ENCODE data around the gene UMOD.

Gene UMOD

DNA sequence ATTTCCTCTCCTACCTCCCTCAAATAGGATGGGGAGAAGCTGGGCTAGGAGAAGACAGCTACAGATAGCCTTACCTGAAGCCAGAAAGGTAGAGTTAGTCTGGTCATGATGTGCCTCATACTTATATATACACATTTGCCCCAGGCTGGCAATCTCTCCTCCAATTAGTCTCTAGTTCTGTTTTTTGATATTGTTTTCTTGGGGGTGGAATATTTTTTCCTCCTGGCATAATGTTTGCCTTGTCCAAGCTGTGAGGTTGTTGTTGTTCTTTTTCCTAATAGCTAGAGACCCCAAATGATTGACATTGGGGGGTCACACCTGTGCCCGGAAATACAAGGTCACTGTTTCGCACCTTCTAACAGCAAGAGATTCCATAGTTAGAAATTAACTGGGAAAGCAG lies at the start of gene UMOD:
Gene UMOD, minus strand, starts transcription at position 101 of the 400 bp plus-strand sequence. CDS start 1,978 bp downstream, outside the sequence.
- H3K9me3 ChIP-seq (ENCODE audit: insufficient read depth, low read length), result no peaks in the 10 kb centered on the region
- H2AFZ ChIP-seq (ENCODE audit: low read depth, low read length, severe bottlenecking), result no peak within 1 kb of the TSS
- no peak within 1 kb of the TSS for H3K9ac ChIP-seq (ENCODE audit: low read length)
- no peaks in the 10 kb centered on the region for H3K79me2 ChIP-seq (ENCODE audit: insufficient read depth, low read length)
- H3K4me3 ChIP-seq (ENCODE audit: insufficient read depth, low read length, poor library complexity, severe bottlenecking), result no peak within 1 kb of the TSS
- H3K27ac ChIP-seq (ENCODE audit: low read depth, low read length), result no peak within 1 kb of the TSS
- H3F3A ChIP-seq (ENCODE audit: insufficient read depth), result no peaks in the 10 kb centered on the region
- H3K9me2 ChIP-seq (replicated peaks; ENCODE audit: insufficient read depth, low read length), result no peaks in the 10 kb centered on the region
- H3K4me2 ChIP-seq (ENCODE audit: low read depth, low read length, poor library complexity, severe bottlenecking), result no peak within 1 kb of the TSS
- no peak for TF ChIP-seq EZH2phosphoT487 (conservative IDR thresholded peaks at IDR 0.05; ENCODE audit: low read length)
- TF ChIP-seq, protein P1, sequence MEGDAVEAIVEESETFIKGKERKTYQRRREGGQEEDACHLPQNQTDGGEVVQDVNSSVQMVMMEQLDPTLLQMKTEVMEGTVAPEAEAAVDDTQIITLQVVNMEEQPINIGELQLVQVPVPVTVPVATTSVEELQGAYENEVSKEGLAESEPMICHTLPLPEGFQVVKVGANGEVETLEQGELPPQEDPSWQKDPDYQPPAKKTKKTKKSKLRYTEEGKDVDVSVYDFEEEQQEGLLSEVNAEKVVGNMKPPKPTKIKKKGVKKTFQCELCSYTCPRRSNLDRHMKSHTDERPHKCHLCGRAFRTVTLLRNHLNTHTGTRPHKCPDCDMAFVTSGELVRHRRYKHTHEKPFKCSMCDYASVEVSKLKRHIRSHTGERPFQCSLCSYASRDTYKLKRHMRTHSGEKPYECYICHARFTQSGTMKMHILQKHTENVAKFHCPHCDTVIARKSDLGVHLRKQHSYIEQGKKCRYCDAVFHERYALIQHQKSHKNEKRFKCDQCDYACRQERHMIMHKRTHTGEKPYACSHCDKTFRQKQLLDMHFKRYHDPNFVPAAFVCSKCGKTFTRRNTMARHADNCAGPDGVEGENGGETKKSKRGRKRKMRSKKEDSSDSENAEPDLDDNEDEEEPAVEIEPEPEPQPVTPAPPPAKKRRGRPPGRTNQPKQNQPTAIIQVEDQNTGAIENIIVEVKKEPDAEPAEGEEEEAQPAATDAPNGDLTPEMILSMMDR (IDR thresholded peaks at IDR 0.05; ENCODE audit: insufficient read depth, low read length, poor library complexity, severe bottlenecking), result no peak
- no peaks in the 10 kb centered on the region for H3K36me3 ChIP-seq (ENCODE audit: low read length)
- no peaks in the 10 kb centered on the region for H3K27me3 ChIP-seq (ENCODE audit: low read length)
- no peaks in the 10 kb centered on the region for H4K20me1 ChIP-seq (ENCODE audit: low read depth, low read length)

DNA sequence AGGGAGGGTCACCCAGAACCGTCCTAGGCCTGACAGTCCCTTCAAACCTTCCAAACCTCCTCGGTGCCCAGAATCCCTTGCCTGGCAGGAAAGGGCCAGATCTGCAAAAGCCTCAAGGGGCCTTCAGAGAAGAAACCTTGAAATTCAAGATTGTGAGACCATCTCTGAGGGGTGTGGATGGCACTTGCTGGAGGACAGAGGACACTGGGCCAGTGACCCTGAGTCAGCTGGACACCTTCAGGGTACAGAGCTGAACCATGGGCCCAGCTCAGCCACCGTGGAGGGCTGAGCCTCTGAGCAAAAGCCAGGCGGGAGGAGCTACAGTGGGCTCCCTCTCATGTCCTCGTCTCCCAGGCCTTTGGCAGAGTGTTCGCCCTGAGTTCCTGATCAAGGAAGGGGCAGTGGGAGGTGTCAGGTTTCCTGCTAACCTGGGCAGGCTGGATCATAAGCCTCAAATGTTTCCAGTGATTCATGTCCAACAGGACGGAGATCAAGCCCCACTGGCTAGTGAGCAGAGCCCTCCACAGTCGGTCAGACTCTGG lies 49.0 kb upstream of the UMOD start:
- H4K20me1 ChIP-seq (ENCODE audit: low read depth, low read length), result no peaks in the 10 kb centered on the region
- H3K9me3 ChIP-seq (ENCODE audit: insufficient read depth, low read length), result no peaks in the 10 kb centered on the region
- H3K36me3 ChIP-seq (ENCODE audit: low read length), result no peaks in the 10 kb centered on the region
- no peak overlapping the region for H3K27ac ChIP-seq (ENCODE audit: low read depth, low read length)
- no peaks in the 10 kb centered on the region for H3K9me2 ChIP-seq (replicated peaks; ENCODE audit: insufficient read depth, low read length)
- no peak overlapping the region for H3K9ac ChIP-seq (ENCODE audit: low read length)
- no peak overlapping the region for H3K4me3 ChIP-seq (ENCODE audit: insufficient read depth, low read length, poor library complexity, severe bottlenecking)
- H3K79me2 ChIP-seq (ENCODE audit: insufficient read depth, low read length), result no peaks in the 10 kb centered on the region
- H3K27me3 ChIP-seq (ENCODE audit: low read length), result 0 out of 2 replicates have a peak, but pooled peaks cover 2% of the 10 kb centered on the region
- no peak for TF ChIP-seq EZH2phosphoT487 (conservative IDR thresholded peaks at IDR 0.05; ENCODE audit: low read length)
- TF ChIP-seq, protein P1 (IDR thresholded peaks at IDR 0.05; ENCODE audit: insufficient read depth, low read length, poor library complexity, severe bottlenecking), result no peak
- H2AFZ ChIP-seq (ENCODE audit: low read depth, low read length, severe bottlenecking), result no peak overlapping the region
- no peaks in the 10 kb centered on the region for H3F3A ChIP-seq (ENCODE audit: insufficient read depth)
- no peak overlapping the region for H3K4me2 ChIP-seq (ENCODE audit: low read depth, low read length, poor library complexity, severe bottlenecking)

DNA sequence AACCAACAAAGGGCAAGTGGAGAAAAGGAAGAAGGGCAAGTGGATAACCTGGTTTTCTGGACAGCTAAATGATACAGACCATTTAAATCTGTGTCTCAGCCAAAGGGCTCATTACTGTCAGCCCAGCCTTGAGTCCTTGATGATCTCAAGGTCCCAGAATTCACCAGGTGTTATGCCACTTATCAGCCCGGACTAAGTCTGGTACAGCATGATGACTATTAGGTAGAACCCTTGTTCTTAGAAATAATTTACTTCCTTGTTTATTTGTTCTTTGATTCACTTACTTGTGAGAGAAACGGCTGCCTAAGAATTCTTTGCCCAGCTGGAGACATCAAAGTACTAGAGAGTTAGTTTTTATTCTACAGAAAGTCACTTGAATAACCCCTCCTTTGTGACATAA lies 48.6 kb upstream of the UMOD start:
- Histone ChIP-seq H4K20me1 (ENCODE audit: low read depth, low read length) (no peaks in the 10 kb centered on the region), H3K4me3 (ENCODE audit: insufficient read depth, low read length, poor library complexity, severe bottlenecking) (no peak overlapping the region), H3K36me3 (ENCODE audit: low read length) (no peaks in the 10 kb centered on the region), H2AFZ (ENCODE audit: low read depth, low read length, severe bottlenecking) (no peak overlapping the region), H3K9me3 (ENCODE audit: insufficient read depth, low read length) (no peaks in the 10 kb centered on the region), H3K79me2 (ENCODE audit: insufficient read depth, low read length) (no peaks in the 10 kb centered on the region), H3K27me3 (ENCODE audit: low read length) (0 out of 2 replicates have a peak, but pooled peaks cover 2% of the 10 kb centered on the region), H3K9me2 (replicated peaks; ENCODE audit: insufficient read depth, low read length) (no peaks in the 10 kb centered on the region), H3K4me2 (ENCODE audit: low read depth, low read length, poor library complexity, severe bottlenecking) (no peak overlapping the region), H3K27ac (ENCODE audit: low read depth, low read length) (no peak overlapping the region), H3K9ac (ENCODE audit: low read length) (no peak overlapping the region), H3F3A (ENCODE audit: insufficient read depth) (no peaks in the 10 kb centered on the region)
- TF ChIP-seq, protein P1 (IDR thresholded peaks at IDR 0.05; ENCODE audit: insufficient read depth, low read length, poor library complexity, severe bottlenecking), result no peak
- no peak for TF ChIP-seq EZH2phosphoT487 (conservative IDR thresholded peaks at IDR 0.05; ENCODE audit: low read length)

All from SU-DHL-6 (cell line).